Glomerular endothelial cell (primary cell): ENCODE results near the gene MIER2. TPM values are rescaled to one million over a fixed set of nuclear protein-coding genes. Genes with fewer than 3 reads are reported as not detected.
"Not testable (repeated sequence)": the region's sequence is repeated elsewhere in the genome, so short reads cannot be mapped to it uniquely, and the experiment has no call there.

Source experiments
- DNase-seq: peaks from one replicate; pipeline ENCODE4 v3.0.0-alpha.2; 2011; ENCODE audit warnings: low read depth, low spot score; ENCODE audit errors: extremely low read depth
- total RNA-seq: library from RNA; depleted of rRNA; stranded (reverse); fragments of >200 nt; gene quantifications from 2 replicates; pipeline ENCODE4 v1.2.3, GENCODE V29; 2015

Gene MIER2
- total RNA-seq, 1 donor from 2014 or later, result 38.2 TPM

GRCh38 chr19:291006-291521 lies 53.5 kb downstream of the MIER2 start, which contains the start of gene PLPP2:
TSS of gene PLPP2 (minus strand) at chr19:291403. CDS start at chr19:291336, 67 bp downstream.
- DNase-seq, result no peak

GRCh38 chr19:290372-291005 lies 54.1 kb downstream of the MIER2 start:
- DNase-seq, result no peak

DNA sequence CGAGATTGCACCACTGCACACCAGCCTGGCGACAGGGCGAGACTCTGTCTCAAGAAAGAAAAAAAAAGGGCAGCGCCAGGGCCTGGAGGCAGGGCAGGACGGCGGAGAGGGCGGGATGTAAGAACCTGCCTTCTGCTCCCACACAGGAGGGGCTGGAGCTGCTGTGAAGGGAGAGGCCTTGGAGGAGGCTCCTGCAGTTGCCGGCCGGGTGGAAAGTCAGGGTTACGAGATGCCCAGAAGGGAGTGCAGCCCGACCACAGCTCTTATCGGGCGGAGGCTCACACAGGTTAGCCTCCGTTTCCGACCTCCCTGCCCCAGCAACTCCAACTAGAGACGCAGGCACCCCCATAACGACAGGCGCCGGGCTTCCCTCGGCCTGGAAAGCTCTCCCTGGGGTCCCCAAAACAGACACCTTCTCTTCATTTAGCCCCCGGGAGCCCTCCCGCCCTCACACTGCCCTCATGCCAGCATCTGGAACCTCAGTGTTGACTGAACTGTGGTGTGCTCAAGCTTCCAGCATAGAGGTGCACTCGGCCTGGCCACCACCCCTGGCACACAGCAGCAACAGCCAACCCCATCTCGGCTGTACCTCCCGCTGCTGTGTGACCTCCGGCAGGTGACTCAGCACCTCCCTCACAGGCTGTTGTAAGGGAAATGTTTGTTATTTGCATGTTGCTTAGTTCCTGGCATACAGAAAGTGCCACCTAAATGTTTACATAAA lies 54.8 kb downstream of the MIER2 start:
- DNase-seq, result no peak

- DNase-seq, result no peak
Measured at GRCh38 chr19:288911-289310, 55.7 kb downstream of the MIER2 start.

DNA sequence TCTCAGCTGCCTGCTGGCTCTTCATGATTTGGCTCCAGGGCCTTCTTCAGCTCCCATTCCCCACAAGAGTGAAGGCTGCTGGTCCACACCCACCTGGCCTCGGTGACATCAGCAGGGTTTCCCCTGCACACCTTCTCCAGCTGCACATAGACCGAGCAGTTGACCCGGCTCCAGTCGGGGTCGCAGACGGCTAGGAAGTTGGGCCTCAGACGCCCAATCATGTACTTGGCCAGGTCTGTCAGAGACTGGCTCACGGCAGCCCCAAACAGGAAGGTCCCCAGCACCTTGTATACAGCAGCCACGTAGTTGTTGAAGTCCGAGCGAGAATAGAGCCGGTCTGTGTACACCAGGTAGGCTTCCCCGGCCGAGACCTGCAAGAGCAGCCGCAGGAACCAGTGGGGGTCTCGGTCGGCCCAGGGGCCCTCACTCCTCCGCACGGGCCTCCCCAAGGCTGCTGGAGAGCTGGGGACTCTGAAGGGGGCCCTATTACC lies 57.2 kb downstream of the MIER2 start:
- DNase-seq, result no peak

GRCh38 chr19:283395-283794 lies 61.2 kb downstream of the MIER2 start:
- no peak for DNase-seq

- DNase-seq, result no peak
Measured at GRCh38 chr19:282501-282900, 62.1 kb downstream of the MIER2 start.

GRCh38 chr19:281992-282391 lies 62.6 kb downstream of the MIER2 start:
- no peak for DNase-seq

GRCh38 chr19:281156-281853 lies 63.3 kb downstream of the MIER2 start:
- no peak for DNase-seq

- DNase-seq, result no peak
Measured at GRCh38 chr19:280541-281009, 64.0 kb downstream of the MIER2 start.

DNA sequence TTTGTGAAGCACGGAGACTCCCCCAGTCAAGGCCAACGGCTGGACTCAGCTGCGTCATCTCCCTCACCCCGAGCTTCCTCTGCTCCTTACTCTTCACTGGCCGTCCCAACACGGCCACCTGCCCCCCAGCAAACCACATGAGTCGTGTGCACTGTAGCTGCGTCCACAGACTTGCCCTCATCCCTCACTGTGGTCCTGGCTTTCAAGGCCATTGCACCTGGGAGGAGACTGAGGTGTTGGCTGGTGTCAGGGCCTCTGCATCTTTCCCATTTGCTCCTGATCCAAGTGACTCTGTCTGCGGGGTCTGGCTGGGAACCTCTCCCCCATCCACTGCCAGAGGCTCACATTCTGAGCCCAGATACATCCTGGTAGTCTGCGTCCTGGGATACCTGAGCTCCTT lies 64.9 kb downstream of the MIER2 start:
- DNase-seq, result no peak

DNA sequence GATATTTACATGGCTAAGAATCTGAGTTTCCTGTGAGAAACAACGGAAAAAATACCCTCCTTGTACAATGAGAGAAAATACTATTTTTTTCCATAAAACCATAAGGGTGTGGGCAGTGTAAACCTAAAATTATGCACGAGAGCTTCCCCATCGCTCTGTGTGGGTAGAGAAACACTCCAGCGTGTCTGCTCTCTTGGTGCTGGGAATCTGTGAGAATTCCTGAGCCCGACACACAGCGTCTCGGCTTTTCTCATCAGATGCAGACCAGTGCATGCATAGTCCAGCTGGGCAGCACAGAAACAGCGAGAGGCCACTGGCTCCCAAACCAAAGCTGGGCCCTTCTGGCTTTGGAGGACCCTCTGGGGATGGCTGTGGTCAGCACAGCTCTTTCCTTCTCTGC lies 65.4 kb downstream of the MIER2 start:
- no peak for DNase-seq

- no peak for DNase-seq
Measured at GRCh38 chr19:277581-278165, 66.9 kb downstream of the MIER2 start.

- no peak for DNase-seq
Measured at GRCh38 chr19:277131-277530, 67.5 kb downstream of the MIER2 start.

DNA sequence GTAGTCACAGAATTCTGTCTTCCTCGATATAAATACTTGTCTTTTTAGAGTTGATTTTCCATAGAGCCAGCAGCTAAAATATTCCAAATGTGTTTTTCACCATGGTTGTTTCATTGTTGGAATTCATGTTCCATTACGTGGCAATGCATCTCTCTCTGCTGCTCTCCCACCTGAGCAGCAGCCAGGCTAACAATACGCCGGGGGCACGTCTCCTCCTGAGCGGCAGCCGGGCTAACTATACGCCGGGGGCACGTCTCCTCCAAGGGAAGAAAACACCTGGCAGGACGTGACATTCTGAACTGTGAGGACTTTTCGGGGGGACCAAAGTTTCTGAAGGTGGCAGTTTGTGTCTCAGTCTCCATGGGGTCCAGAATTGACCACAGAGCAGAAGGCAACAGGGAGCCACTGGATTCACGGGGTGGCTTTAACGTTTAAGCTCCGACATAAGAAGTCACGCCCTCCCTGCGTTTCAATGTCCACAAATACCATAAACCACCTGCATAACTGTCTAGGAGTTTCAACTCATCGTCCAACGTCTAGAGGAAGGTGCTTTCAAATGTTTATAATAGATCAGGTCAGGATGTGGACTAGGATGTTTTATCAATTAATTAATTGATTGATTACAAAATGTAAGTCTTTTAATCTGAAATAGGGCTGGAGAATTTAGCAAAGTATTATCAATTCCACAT lies 68.5 kb downstream of the MIER2 start:
- DNase-seq, result no peak

DNA sequence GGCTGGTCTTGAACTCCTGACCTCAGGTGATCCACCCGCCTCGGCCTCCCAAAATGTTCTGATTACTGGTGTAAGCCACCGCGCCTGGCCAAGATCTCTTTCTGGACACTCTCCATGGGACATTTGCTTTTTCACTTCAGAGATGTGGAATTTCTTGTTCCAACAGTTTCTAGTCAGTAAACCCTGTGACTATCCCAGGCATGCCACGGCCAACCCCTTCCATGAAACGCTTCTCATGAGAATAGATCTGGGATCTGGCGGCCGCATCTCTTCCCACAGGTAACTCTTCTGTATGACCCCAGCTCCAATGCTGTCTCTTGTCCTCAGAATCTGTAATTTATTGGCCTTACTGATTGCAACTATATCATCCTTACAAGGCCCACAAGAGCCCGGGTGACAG lies 69.6 kb downstream of the MIER2 start:
- no peak for DNase-seq

DNA sequence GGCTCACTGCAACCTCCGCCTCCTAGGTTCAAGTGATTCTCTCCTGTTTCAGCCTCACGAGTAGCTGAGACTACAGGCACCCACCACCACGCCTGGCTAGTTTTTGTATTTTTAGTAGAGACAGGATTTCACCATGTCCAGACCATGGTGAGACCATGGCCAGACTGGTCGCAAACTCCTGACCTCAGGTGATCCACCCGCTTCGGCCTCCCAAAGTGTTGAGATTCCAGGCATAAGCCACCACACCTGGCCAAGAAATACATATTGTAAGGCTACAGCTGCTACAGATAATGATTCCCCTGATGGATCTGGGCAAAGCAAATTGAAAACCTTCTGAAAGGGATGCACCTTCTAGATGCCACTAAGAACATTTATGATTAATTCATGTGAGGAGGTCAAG lies 71.2 kb downstream of the MIER2 start:
- no peak for DNase-seq

DNA sequence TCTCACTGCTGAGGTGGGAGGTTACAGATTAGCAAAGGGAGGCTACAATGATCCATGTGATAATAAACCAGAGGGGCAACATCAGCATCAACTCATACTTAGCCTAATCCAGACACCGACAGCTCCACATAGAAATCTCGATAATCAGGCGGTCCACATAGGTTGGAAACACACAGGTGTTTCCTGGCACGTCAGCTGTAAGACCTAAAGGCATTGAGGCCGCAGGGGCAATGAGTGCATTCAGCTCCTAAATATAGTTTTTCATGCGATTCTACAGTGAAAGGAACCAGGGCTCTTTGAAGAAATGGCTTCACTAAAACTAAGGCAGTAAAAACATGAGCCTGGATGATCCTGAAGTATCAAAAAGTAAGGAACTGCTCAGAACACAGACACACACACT lies 72.7 kb downstream of the MIER2 start:
- no peak for DNase-seq

GRCh38 chr19:270766-271318 lies 73.8 kb downstream of the MIER2 start:
- not testable (repeated sequence) for DNase-seq

- no peak for DNase-seq
Measured at GRCh38 chr19:269241-269640, 75.4 kb downstream of the MIER2 start.
